Measurements from ENCODE around the gene VPS51.

DNA sequence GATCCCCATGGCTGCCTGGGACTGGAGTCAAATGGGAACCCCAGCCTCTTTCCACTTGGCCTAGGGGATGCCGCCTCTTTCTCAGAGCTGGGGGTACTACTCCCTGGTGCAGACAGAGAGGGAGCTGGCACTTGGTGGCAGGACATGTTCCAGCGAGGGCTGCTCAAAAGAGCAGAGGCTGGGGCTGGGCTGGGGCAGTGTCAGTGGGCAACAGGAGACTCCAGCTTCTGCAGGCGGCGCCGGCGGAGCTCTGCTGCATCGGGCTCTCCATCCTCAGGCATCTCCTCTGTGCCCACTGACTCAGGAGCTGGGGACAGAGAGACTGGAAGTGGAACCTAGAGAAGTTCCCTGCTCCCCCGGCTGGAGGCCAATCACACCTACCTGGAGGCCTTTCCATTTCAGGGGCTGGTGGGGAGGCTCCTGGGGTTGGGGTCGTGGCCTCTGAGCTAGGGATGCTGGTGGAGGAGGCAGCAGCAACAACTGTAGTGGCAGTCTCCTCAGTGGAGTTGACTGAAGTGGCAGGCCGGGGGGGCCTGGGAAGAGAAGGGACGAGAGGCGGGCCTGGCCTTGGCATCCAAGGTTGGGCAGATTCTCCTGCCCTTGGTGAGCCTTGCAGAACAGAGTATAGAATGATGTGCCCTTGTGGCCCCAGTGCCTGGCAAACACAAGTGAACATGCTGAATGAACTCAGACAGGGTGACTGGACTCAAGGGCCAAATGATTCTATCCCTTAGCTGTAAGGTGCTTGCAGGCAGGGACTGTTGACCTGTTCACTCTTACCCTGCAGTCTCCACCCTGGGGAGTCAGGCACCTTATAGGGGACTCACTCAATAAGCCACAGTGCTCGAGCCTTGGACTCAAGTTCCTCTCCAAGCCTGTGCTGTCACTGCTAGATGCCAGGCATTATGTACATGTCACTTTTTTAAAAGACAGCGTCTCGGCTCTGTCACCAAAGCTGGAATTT, 32.5 kb downstream of the VPS51 start:
- TF ChIP-seq JUNB (IDR thresholded peaks at IDR 0.05; ENCODE audit: unreplicated experiment) (no peak), POLR2AphosphoS5 (IDR thresholded peaks at IDR 0.05; ENCODE audit: low read depth) (no peak)
- TF ChIP-seq, protein P1, sequence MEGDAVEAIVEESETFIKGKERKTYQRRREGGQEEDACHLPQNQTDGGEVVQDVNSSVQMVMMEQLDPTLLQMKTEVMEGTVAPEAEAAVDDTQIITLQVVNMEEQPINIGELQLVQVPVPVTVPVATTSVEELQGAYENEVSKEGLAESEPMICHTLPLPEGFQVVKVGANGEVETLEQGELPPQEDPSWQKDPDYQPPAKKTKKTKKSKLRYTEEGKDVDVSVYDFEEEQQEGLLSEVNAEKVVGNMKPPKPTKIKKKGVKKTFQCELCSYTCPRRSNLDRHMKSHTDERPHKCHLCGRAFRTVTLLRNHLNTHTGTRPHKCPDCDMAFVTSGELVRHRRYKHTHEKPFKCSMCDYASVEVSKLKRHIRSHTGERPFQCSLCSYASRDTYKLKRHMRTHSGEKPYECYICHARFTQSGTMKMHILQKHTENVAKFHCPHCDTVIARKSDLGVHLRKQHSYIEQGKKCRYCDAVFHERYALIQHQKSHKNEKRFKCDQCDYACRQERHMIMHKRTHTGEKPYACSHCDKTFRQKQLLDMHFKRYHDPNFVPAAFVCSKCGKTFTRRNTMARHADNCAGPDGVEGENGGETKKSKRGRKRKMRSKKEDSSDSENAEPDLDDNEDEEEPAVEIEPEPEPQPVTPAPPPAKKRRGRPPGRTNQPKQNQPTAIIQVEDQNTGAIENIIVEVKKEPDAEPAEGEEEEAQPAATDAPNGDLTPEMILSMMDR (conservative IDR thresholded peaks at IDR 0.05; ENCODE audit: low read depth in 2 of 2): no peak
